ENCODE results near the gene SLC16A4.

GRCh38 chr1:110425612-110426152, 34.9 kb upstream of the SLC16A4 start:
- TF ChIP-seq CTCF (IDR thresholded peaks at IDR 0.05) (no peak), POLR2A (IDR thresholded peaks at IDR 0.05) (no peak)

Data from lower leg skin (tissue), 3 donors.